GM12865 (cell line): ENCODE data around the gene RRAS.

ENCODE experiments used
- DNase-seq: peaks from one replicate; pipeline ENCODE4 v3.0.0; 2010; ENCODE audit warnings: low read depth
- H3K4me3 ChIP-seq: 2 replicates; pipeline ENCODE4 v1.5.1; 2011; ENCODE audit warnings: mild to moderate bottlenecking, low read depth, low read length, control low read depth
- CTCF ChIP-seq: IDR thresholded peaks from 2 replicates; pipeline ENCODE4 v1.5.1; 2011; ENCODE audit warnings: low read length, control low read depth, low read depth, inconsistent platforms; ENCODE audit not compliant: insufficient read depth; ENCODE audit errors: missing control alignments

Gene RRAS

GRCh38 chr19:49614096-49614833 is 25.7 kb downstream of the RRAS start:
- DNase-seq: peak; percentile 48
- H3K4me3 ChIP-seq: no peak overlapping the region
- TF ChIP-seq CTCF: no peak

- TF ChIP-seq CTCF: no peak
- no peak for DNase-seq
- H3K4me3 ChIP-seq: no peak overlapping the region
Measured at GRCh38 chr19:49613374-49613773, 26.6 kb downstream of the RRAS start.

- no peak overlapping the region for H3K4me3 ChIP-seq
- no peak for TF ChIP-seq CTCF
- DNase-seq: no peak
Measured at GRCh38 chr19:49609499-49610092, 30.3 kb downstream of the RRAS start.

GRCh38 chr19:49605605-49606004 is 34.3 kb downstream of the RRAS start:
- no peak for TF ChIP-seq CTCF
- DNase-seq: no peak
- no peak overlapping the region for H3K4me3 ChIP-seq

- H3K4me3 ChIP-seq: no peak overlapping the region
- no peak for TF ChIP-seq CTCF
- DNase-seq: no peak
Measured at GRCh38 chr19:49602806-49603205, 37.1 kb downstream of the RRAS start.

- DNase-seq: no peak
- H3K4me3 ChIP-seq: no peak overlapping the region
- no peak for TF ChIP-seq CTCF
Measured at GRCh38 chr19:49601482-49602038, 38.4 kb downstream of the RRAS start.
